ENCODE results near the gene MAPKAPK2.

DNA sequence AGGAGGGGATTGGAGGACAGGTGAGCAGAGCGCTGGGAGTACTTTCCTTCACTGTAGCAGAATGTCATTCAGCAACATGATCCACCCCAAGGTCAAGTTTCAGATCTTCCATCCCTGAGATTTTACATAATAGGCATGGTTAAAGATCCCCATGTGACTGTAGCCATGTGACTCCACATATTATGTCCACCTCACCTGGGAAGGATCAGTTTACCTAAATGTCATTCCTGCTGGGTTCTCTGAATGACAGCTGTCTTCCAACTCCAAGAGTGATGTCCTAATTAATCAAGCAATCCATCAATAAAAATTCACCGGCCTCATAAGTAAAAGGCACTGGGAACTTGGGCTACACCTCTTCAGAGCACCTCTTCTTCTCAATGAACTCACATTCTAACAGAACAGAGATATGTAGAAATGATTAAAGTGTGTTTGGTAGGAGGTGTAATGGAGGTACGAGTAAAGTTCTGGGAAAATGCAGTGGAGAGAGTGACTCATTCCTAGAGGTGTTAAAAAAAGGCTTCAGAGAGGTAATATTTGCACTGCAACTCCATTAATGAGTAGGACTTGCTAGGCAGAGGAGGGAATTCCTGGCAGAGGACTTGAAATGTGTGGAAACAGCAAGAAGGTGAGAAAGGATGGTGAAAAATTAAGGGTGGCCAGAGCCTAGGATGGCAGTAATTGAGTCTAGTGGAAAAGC lies 22.2 kb upstream of the MAPKAPK2 start:
- TF ChIP-seq, protein P1, sequence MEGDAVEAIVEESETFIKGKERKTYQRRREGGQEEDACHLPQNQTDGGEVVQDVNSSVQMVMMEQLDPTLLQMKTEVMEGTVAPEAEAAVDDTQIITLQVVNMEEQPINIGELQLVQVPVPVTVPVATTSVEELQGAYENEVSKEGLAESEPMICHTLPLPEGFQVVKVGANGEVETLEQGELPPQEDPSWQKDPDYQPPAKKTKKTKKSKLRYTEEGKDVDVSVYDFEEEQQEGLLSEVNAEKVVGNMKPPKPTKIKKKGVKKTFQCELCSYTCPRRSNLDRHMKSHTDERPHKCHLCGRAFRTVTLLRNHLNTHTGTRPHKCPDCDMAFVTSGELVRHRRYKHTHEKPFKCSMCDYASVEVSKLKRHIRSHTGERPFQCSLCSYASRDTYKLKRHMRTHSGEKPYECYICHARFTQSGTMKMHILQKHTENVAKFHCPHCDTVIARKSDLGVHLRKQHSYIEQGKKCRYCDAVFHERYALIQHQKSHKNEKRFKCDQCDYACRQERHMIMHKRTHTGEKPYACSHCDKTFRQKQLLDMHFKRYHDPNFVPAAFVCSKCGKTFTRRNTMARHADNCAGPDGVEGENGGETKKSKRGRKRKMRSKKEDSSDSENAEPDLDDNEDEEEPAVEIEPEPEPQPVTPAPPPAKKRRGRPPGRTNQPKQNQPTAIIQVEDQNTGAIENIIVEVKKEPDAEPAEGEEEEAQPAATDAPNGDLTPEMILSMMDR (IDR thresholded peaks at IDR 0.05): no peak
- TF ChIP-seq POLR2A (IDR thresholded peaks at IDR 0.05): no peak
